Ishikawa (cell line): ENCODE results near the gene SBF2.

Experiments used
- CEBPB ChIP-seq: IDR thresholded peaks from 2 replicates; pipeline ENCODE4 v1.6.1; 2012
- EP300 ChIP-seq: IDR thresholded peaks from 2 replicates; pipeline ENCODE4 v1.6.1; 2012; ENCODE audit warnings: borderline replicate concordance
- FOXM1 ChIP-seq: IDR thresholded peaks from 2 replicates; pipeline ENCODE4 v1.6.1; 2012; ENCODE audit warnings: low read depth, borderline replicate concordance
- MAX ChIP-seq: IDR thresholded peaks from 2 replicates; pipeline ENCODE4 v1.6.1; 2012
- REST ChIP-seq: IDR thresholded peaks from 2 replicates; pipeline ENCODE4 v1.6.1; 2012; ENCODE audit warnings: low read depth, mild to moderate bottlenecking
- TAF1 ChIP-seq: IDR thresholded peaks from 2 replicates; pipeline ENCODE4 v1.6.1; 2012; ENCODE audit warnings: low read depth, mild to moderate bottlenecking
- YY1 ChIP-seq: IDR thresholded peaks from 2 replicates; pipeline ENCODE4 v1.6.1; 2012; ENCODE audit warnings: low read depth
- ZBTB7A ChIP-seq: IDR thresholded peaks from 2 replicates; pipeline ENCODE4 v1.6.1; 2012; ENCODE audit warnings: low read depth

- TF ChIP-seq REST: no peak
- no peak for TF ChIP-seq ZBTB7A
- TF ChIP-seq TAF1: no peak
- no peak for TF ChIP-seq EP300
- TF ChIP-seq CEBPB: no peak
- TF ChIP-seq MAX: no peak
- no peak for TF ChIP-seq YY1
- TF ChIP-seq FOXM1: no peak
These were observed 325.0 kb downstream of the SBF2 start for GRCh38 chr11:9969068-9969467.
